Measurements from ENCODE around the gene LLGL2. TPM values are rescaled to one million over a fixed set of nuclear protein-coding genes. Genes with fewer than 3 reads are reported as not detected.
"Not testable (repeated sequence)": the region's sequence is repeated elsewhere in the genome, so short reads cannot be mapped to it uniquely, and the experiment has no call there.

The LLGL2 gene
- total RNA-seq, 1 donor from 2014 or later = 33.1 TPM

DNA sequence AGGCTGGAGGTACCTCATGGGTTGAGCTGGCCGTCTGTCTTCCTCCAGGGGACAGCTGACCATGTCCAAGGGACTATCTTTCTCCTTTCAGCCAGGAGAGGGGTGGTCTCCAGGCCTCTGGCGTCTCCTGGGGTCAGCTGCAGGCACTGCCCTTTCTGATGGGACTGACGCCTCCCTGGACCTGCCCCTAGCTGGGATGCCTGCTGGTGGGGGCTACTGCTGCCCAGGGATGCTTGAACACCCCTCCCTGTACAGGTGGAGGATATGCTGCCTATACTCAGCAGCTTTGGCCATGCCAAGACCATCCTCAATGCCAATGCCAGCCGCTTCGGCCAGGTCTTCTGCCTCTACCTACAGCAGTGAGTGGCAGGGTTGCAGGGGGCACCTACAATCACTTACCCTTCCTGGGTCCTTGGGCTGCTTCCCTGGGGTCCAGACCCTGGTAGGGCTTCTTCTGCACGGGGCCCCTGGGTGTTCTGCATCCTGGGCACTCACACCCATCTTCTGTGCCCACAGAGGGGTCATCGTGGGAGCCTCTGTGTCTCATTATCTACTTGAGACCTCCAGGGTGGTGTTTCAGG, 66.3 kb downstream of the LLGL2 start:
- no peaks in the 10 kb centered on the region for H3K27me3 Mint-ChIP-seq (ENCODE audit: low read depth)
- H3K4me1 Mint-ChIP-seq = peaks cover 5% of the 10 kb centered on the region
- no peak for DNase-seq (ENCODE audit: low spot score in 2 of 2, unreplicated experiment in 2 of 2)
- TF ChIP-seq, protein P1, sequence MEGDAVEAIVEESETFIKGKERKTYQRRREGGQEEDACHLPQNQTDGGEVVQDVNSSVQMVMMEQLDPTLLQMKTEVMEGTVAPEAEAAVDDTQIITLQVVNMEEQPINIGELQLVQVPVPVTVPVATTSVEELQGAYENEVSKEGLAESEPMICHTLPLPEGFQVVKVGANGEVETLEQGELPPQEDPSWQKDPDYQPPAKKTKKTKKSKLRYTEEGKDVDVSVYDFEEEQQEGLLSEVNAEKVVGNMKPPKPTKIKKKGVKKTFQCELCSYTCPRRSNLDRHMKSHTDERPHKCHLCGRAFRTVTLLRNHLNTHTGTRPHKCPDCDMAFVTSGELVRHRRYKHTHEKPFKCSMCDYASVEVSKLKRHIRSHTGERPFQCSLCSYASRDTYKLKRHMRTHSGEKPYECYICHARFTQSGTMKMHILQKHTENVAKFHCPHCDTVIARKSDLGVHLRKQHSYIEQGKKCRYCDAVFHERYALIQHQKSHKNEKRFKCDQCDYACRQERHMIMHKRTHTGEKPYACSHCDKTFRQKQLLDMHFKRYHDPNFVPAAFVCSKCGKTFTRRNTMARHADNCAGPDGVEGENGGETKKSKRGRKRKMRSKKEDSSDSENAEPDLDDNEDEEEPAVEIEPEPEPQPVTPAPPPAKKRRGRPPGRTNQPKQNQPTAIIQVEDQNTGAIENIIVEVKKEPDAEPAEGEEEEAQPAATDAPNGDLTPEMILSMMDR (IDR thresholded peaks at IDR 0.05; ENCODE audit: unreplicated experiment) = no peak
- no peaks in the 10 kb centered on the region for H3K36me3 Mint-ChIP-seq
- H3K27ac Mint-ChIP-seq = no peak overlapping the region
- H3K4me3 Mint-ChIP-seq = no peak overlapping the region
- no peaks in the 10 kb centered on the region for H3K9me3 Mint-ChIP-seq

DNA sequence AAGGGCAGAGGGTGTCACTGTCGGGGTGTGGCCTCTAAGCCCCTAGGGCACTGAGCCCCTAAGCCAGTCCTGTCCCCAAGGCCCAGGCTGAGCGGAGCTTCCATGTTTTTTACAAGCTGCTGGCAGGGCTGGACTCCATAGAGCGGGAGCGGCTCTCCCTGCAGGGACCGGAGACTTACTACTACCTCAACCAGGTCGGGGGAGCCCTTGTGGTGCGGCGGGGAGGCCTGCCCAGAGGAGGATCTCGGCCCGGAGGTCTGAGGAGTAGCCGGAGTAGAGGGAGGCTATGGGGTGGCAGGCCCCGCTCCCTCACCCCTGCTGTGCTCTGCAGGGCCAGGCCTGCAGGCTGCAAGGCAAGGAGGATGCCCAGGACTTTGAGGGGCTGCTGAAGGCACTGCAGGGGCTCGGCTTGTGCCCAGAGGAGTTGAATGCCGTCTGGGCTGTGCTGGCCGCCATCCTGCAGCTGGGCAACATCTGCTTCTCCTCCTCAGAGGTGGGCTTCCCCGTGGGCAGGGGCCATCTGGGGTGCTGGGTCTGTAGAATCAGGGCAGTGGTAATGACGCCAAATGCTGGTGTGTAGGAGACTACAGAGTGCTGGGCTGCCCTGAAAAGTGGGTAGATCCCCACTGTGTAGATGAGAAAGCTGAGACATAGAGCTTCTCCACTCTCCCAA, 67.0 kb downstream of the LLGL2 start:
- DNase-seq (ENCODE audit: low spot score in 2 of 2, unreplicated experiment in 2 of 2) = no peak

DNA sequence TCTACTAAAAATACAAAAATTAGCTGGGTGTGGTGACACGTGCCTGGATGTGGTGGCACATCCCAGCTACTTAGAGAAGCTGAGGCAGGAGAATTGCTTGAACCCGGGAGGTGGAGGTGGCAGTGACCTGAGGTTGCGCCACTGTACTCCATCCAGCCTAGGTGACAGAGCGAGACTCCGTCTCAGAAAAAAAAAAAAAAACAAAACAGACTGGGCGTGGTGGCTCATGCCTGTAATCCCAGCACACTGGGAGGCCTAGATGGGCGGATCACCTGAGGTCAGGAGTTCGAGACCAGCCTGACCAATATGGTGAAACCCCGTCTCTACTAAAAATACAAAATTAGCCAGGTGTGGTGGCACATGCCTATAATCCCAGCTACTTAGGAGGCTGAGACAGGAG, 67.9 kb downstream of the LLGL2 start:
- not testable (repeated sequence) for H3K4me1 Mint-ChIP-seq; H3K36me3 Mint-ChIP-seq; H3K27ac Mint-ChIP-seq; H3K27me3 Mint-ChIP-seq (ENCODE audit: low read depth); H3K9me3 Mint-ChIP-seq; DNase-seq (ENCODE audit: low spot score in 2 of 2, unreplicated experiment in 2 of 2); H3K4me3 Mint-ChIP-seq

More for the DNA sequence above, 67.0 kb downstream of the LLGL2 start:
- Mint-ChIP-seq H3K27me3 (ENCODE audit: low read depth) (no peaks in the 10 kb centered on the region), H3K36me3 (no peaks in the 10 kb centered on the region), H3K27ac (no peak overlapping the region), H3K4me3 (no peak overlapping the region), H3K9me3 (no peaks in the 10 kb centered on the region), H3K4me1 (peaks cover under 1% of the 10 kb centered on the region)
- TF ChIP-seq, protein P1 (IDR thresholded peaks at IDR 0.05; ENCODE audit: unreplicated experiment) = no peak

DNA sequence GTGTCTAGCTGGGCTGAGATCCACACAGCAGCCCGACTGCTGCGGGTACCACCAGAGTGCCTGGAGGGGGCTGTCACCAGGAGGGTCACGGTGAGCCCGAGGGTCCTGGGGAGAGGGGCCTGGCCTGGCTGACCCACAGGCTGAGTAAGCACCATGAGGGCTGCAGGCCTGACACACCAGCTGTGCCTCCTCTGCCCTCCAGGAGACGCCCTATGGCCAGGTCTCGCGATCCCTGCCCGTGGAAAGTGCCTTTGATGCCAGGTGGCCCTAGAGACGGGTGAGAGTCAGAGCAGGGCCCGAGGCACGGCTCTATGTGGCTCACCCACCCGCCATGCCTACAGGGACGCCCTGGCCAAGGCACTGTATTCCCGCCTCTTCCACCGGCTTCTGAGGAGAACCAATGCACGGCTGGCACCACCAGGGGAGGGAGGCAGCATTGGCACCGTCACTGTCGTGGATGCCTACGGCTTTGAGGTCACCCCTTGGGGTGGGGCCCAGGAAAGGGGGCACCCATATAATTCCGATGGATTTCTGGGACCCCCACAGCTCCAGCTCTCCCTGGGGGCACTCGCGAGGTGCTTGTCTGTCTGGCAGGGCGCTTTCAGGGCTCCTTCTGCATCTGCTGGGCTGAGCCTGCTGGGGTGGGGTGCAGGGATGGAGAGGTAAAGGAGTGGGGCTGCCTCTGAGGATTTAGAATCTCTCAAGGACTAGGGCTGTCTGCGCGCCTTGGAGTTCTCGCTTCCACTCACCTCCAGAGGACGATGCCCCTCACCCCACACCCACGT, 69.2 kb downstream of the LLGL2 start:
- no peak for DNase-seq (ENCODE audit: low spot score in 2 of 2, unreplicated experiment in 2 of 2)
- Mint-ChIP-seq H3K27ac (no peak overlapping the region), H3K27me3 (ENCODE audit: low read depth) (no peaks in the 10 kb centered on the region), H3K36me3 (no peaks in the 10 kb centered on the region), H3K9me3 (no peaks in the 10 kb centered on the region), H3K4me3 (no peak overlapping the region), H3K4me1 (no peaks in the 10 kb centered on the region)
- TF ChIP-seq, protein P1 (IDR thresholded peaks at IDR 0.05; ENCODE audit: unreplicated experiment) = no peak

DNA sequence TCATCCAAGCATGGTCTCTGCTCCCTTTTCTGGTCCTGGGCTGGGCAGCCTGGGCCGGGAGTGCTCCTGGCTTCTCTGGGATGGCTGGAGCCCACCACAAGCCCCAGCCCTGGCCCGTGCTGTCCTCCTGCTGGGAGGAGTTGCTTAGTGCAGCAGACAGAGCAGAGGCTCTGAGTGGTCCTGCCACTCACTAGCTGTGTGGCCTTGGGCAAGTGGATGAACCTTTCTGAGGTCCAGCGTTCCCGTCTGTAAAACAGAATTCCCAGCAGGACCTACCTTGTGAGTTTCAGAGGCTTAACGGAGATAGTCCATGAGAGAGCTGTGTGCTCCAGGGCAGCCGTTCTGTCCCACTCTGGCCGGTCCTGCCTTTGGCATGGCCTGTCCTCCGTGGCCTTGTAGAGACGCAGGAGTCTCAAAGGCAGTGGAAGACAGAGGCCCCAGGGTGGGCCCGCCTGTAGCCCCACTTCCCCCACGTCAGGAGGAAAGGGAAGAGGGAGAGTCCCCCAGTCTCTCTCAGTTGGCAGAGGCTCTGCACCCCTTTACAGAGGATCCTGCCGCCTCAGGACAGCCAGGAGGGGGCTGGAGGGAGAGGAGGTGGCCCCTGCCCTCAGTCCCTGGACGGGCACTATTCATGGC, 69.9 kb downstream of the LLGL2 start:
- no peak for DNase-seq (ENCODE audit: low spot score in 2 of 2, unreplicated experiment in 2 of 2)
- TF ChIP-seq, protein P1 (IDR thresholded peaks at IDR 0.05; ENCODE audit: unreplicated experiment) = no peak
- H3K9me3 Mint-ChIP-seq = no peaks in the 10 kb centered on the region
- H3K36me3 Mint-ChIP-seq = no peaks in the 10 kb centered on the region
- H3K27ac Mint-ChIP-seq = no peak overlapping the region
- H3K27me3 Mint-ChIP-seq (ENCODE audit: low read depth) = no peaks in the 10 kb centered on the region
- no peaks in the 10 kb centered on the region for H3K4me1 Mint-ChIP-seq
- H3K4me3 Mint-ChIP-seq = no peak overlapping the region
